ENCODE results near the gene ZNF827. TPM values are rescaled to one million over a fixed set of nuclear protein-coding genes. Genes with fewer than 3 reads are reported as not detected.

The ZNF827 gene
- total RNA-seq, 6 donors from 2014 or later: 8.1 to 68.1 (median 18.3) TPM

GRCh38 chr4:145888393-145888792 is 50.2 kb downstream of the ZNF827 start:
- no peak for DNase-seq
- Histone ChIP-seq H3K36me3 (peaks cover 0 to 10% (median 0%) of the 10 kb centered on the region in 4 donors), H3K4me1 (peaks cover 0 to 5% (median 0%) of the 10 kb centered on the region in 4 donors), H3K4me3 (no peak overlapping the region), H3K27me3 (no peaks in the 10 kb centered on the region), H3K9me3 (no peaks in the 10 kb centered on the region), H3K27ac (no peak overlapping the region)
- no peak for TF ChIP-seq EP300 (IDR thresholded peaks at IDR 0.05)
- no peak for TF ChIP-seq POLR2AphosphoS5 (IDR thresholded peaks at IDR 0.05)
- no peak for TF ChIP-seq CTCF (IDR thresholded peaks at IDR 0.05)
- TF ChIP-seq POLR2A (IDR thresholded peaks at IDR 0.05): no peak
- no peak for ATAC-seq (ENCODE audit: low FRiP score in 2 of 2)
- 96% methylated on average over 2 of the region's 2 CpGs for whole genome bisulfite sequencing, 2 donors

GRCh38 chr4:145887241-145887991 is 51.2 kb downstream of the ZNF827 start:
- no peak for TF ChIP-seq CTCF (IDR thresholded peaks at IDR 0.05)
- no peak for TF ChIP-seq POLR2A (IDR thresholded peaks at IDR 0.05)
- no peak for TF ChIP-seq POLR2AphosphoS5 (IDR thresholded peaks at IDR 0.05)
- TF ChIP-seq EP300 (IDR thresholded peaks at IDR 0.05): no peak
- 69 to 75% methylated on average over 10 to 11 of the region's 11 CpGs for WGBS, 2 donors
- DNase-seq (no peak), ATAC-seq (ENCODE audit: low FRiP score in 2 of 2) (peak; percentile 49 to 73)
- Histone ChIP-seq H3K27ac (peak overlapping the region in 1 of 4 donors; percentile 20), H3K36me3 (peaks cover 0 to 10% (median 0%) of the 10 kb centered on the region in 4 donors), H3K4me1 (peaks cover 0 to 5% (median 0%) of the 10 kb centered on the region in 4 donors), H3K27me3 (no peaks in the 10 kb centered on the region), H3K9me3 (no peaks in the 10 kb centered on the region), H3K4me3 (no peak overlapping the region)

GRCh38 chr4:145886871-145887240 is 51.8 kb downstream of the ZNF827 start:
- Histone ChIP-seq H3K27ac (peak overlapping the region in 1 of 4 donors; percentile 20), H3K4me3 (no peak overlapping the region), H3K36me3 (peaks cover 0 to 9% (median 0%) of the 10 kb centered on the region in 4 donors), H3K27me3 (no peaks in the 10 kb centered on the region), H3K9me3 (no peaks in the 10 kb centered on the region), H3K4me1 (peaks cover 0 to 5% (median 0%) of the 10 kb centered on the region in 4 donors)
- peak in 1 of 2 donors; percentile 51 for ATAC-seq (ENCODE audit: low FRiP score in 2 of 2)
- TF ChIP-seq POLR2A (IDR thresholded peaks at IDR 0.05): no peak
- no peak for TF ChIP-seq POLR2AphosphoS5 (IDR thresholded peaks at IDR 0.05)
- no peak for DNase-seq

- TF ChIP-seq POLR2A (IDR thresholded peaks at IDR 0.05): no peak
- ATAC-seq (ENCODE audit: low FRiP score in 2 of 2): no peak
- 93% methylated on average over 9 of the region's 9 CpGs for WGBS, 2 donors
- Histone ChIP-seq H3K9me3 (no peaks in the 10 kb centered on the region), H3K36me3 (peaks cover 0 to 5% (median 0%) of the 10 kb centered on the region in 4 donors), H3K27ac (no peak overlapping the region), H3K4me3 (no peak overlapping the region), H3K27me3 (no peaks in the 10 kb centered on the region), H3K4me1 (peaks cover 0 to 8% (median 4%) of the 10 kb centered on the region in 4 donors)
- no peak for DNase-seq
Measured at GRCh38 chr4:145885666-145886065, 53.0 kb downstream of the ZNF827 start.

- Histone ChIP-seq H3K36me3 (peaks cover 0 to 5% (median 0%) of the 10 kb centered on the region in 4 donors), H3K27me3 (no peaks in the 10 kb centered on the region), H3K9me3 (no peaks in the 10 kb centered on the region), H3K4me3 (no peak overlapping the region), H3K27ac (no peak overlapping the region), H3K4me1 (peaks cover 0 to 9% (median 4%) of the 10 kb centered on the region in 4 donors)
- no peak for TF ChIP-seq POLR2A (IDR thresholded peaks at IDR 0.05)
- no peak for TF ChIP-seq CTCF (IDR thresholded peaks at IDR 0.05)
- no peak for TF ChIP-seq EP300 (IDR thresholded peaks at IDR 0.05)
- no peak for TF ChIP-seq POLR2AphosphoS5 (IDR thresholded peaks at IDR 0.05)
- no peak for ATAC-seq (ENCODE audit: low FRiP score in 2 of 2)
- DNase-seq: no peak
- WGBS, 2 donors: 97 to 98% methylated on average over 1 of the region's 1 CpG
Measured at GRCh38 chr4:145884775-145885174, 53.8 kb downstream of the ZNF827 start.
